ENCODE data around the gene NOP53.
A peak's percentile ranks its signal among the peaks of the same experiment; 100 is the strongest.
"Not testable (repeated sequence)": the region's sequence is repeated elsewhere in the genome, so short reads cannot be mapped to it uniquely, and the experiment has no call there.

NOP53 gene

DNA sequence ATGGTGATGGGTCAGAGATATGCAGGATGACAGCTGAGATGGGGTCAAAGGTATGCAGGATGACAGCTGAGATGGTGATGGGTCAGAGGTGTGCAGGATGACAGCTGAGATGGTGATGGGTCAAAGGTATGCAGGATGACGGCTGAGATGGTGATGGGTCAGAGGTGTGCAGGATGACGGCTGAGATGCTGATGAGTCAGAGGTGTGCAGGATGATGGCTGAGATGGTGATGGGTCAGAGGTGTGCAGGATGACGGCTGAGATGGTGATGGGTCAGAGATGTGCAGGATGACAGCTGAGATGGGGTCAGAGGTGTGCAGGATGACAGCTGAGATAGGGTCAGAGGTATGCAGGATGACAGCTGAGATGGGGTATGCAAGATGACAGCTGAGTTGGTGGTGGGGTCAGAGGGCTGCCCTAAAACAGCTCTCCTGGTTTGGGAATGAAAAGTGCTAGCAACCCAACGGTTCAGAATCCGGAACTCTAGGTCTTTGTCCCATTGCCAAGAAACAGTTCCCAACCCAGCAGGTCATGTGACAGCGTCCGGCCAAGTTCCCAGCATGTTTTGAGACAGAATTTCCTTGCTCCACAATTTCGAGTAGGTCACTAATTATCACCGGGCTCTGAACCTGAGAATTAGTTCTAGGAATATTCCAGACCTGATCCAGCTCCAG lies 36.4 kb downstream of the NOP53 start:
- H3K27ac ChIP-seq (replicated peaks) = no peak overlapping the region

DNA sequence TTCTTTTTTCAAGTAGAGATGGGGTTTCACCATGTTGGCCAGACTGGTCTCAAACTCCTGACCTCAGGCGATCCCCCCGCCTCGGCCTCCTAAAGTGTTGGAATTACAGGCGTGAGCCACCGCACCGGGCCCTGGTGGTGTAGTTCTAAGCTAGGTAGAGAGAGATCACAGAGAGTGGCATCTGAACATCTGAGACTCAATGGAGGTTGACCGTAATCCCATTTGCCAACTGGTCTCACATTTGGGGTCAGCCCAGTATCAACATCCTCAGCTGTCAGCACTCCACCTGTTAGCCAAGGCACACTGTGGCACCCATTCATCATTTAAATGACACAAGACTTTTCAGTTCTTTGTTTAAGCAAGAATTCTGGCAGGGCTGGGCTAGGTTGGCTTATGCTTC lies 41.2 kb downstream of the NOP53 start:
- no peak for TF ChIP-seq SPI1 (IDR thresholded peaks at IDR 0.05; ENCODE audit: borderline replicate concordance, low read depth)
- TF ChIP-seq, protein P1, sequence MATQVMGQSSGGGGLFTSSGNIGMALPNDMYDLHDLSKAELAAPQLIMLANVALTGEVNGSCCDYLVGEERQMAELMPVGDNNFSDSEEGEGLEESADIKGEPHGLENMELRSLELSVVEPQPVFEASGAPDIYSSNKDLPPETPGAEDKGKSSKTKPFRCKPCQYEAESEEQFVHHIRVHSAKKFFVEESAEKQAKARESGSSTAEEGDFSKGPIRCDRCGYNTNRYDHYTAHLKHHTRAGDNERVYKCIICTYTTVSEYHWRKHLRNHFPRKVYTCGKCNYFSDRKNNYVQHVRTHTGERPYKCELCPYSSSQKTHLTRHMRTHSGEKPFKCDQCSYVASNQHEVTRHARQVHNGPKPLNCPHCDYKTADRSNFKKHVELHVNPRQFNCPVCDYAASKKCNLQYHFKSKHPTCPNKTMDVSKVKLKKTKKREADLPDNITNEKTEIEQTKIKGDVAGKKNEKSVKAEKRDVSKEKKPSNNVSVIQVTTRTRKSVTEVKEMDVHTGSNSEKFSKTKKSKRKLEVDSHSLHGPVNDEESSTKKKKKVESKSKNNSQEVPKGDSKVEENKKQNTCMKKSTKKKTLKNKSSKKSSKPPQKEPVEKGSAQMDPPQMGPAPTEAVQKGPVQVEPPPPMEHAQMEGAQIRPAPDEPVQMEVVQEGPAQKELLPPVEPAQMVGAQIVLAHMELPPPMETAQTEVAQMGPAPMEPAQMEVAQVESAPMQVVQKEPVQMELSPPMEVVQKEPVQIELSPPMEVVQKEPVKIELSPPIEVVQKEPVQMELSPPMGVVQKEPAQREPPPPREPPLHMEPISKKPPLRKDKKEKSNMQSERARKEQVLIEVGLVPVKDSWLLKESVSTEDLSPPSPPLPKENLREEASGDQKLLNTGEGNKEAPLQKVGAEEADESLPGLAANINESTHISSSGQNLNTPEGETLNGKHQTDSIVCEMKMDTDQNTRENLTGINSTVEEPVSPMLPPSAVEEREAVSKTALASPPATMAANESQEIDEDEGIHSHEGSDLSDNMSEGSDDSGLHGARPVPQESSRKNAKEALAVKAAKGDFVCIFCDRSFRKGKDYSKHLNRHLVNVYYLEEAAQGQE (IDR thresholded peaks at IDR 0.05; ENCODE audit: insufficient replicate concordance, low read depth) = no peak
- no peak for TF ChIP-seq GABPA (IDR thresholded peaks at IDR 0.05; ENCODE audit: low read depth)
- TF ChIP-seq, protein P2, sequence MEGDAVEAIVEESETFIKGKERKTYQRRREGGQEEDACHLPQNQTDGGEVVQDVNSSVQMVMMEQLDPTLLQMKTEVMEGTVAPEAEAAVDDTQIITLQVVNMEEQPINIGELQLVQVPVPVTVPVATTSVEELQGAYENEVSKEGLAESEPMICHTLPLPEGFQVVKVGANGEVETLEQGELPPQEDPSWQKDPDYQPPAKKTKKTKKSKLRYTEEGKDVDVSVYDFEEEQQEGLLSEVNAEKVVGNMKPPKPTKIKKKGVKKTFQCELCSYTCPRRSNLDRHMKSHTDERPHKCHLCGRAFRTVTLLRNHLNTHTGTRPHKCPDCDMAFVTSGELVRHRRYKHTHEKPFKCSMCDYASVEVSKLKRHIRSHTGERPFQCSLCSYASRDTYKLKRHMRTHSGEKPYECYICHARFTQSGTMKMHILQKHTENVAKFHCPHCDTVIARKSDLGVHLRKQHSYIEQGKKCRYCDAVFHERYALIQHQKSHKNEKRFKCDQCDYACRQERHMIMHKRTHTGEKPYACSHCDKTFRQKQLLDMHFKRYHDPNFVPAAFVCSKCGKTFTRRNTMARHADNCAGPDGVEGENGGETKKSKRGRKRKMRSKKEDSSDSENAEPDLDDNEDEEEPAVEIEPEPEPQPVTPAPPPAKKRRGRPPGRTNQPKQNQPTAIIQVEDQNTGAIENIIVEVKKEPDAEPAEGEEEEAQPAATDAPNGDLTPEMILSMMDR (IDR thresholded peaks at IDR 0.05; ENCODE audit: insufficient read depth, low read length) = no peak
- no peak for TF ChIP-seq POLR2AphosphoS5 (IDR thresholded peaks at IDR 0.05; ENCODE audit: low read depth)
- Histone ChIP-seq H3K27ac (replicated peaks) (no peak overlapping the region), H3K27me3 (ENCODE audit: insufficient read depth, poor library complexity, severe bottlenecking) (no peaks in the 10 kb centered on the region), H3K4me3 (replicated peaks; ENCODE audit: insufficient read depth, low read length) (no peak overlapping the region)
- DNase-seq (ENCODE audit: low read depth in 1 of 2, low spot score in 1 of 2) = no peak

More for the DNA sequence above, 36.4 kb downstream of the NOP53 start:
- TF ChIP-seq, protein P2 (IDR thresholded peaks at IDR 0.05; ENCODE audit: insufficient read depth, low read length) = no peak
- TF ChIP-seq, protein P1 (IDR thresholded peaks at IDR 0.05; ENCODE audit: insufficient replicate concordance, low read depth) = no peak
- no peak for TF ChIP-seq SPI1 (IDR thresholded peaks at IDR 0.05; ENCODE audit: borderline replicate concordance, low read depth)
- TF ChIP-seq POLR2AphosphoS5 (IDR thresholded peaks at IDR 0.05; ENCODE audit: low read depth) = no peak
- no peak for TF ChIP-seq GABPA (IDR thresholded peaks at IDR 0.05; ENCODE audit: low read depth)
- DNase-seq (ENCODE audit: low read depth in 1 of 2, low spot score in 1 of 2) = no peak
- no peak overlapping the region for H3K4me3 ChIP-seq (replicated peaks; ENCODE audit: insufficient read depth, low read length)
- no peaks in the 10 kb centered on the region for H3K27me3 ChIP-seq (ENCODE audit: insufficient read depth, poor library complexity, severe bottlenecking)

DNA sequence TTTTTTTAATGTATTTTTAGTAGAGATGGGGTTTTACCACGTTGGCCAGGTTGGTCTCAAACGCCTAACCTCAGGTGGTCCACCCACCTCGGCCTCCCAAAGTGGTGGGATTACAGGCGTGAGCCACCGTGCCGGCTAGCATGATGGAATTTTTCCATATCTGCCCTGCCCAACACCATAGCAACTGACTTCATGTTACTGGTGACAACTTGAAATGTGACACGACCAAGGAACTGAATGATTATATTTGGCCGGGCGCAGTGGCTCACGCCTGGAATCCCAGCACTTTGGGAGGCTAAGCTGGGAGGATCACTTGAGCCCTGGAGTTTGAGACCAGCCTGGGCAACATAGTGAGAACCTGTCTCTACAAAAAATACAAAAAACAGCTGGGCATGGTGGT lies 42.0 kb downstream of the NOP53 start:
- not testable (repeated sequence) for H3K27me3 ChIP-seq (ENCODE audit: insufficient read depth, poor library complexity, severe bottlenecking); H3K27ac ChIP-seq (replicated peaks); H3K4me3 ChIP-seq (replicated peaks; ENCODE audit: insufficient read depth, low read length); DNase-seq (ENCODE audit: low read depth in 1 of 2, low spot score in 1 of 2)

DNA sequence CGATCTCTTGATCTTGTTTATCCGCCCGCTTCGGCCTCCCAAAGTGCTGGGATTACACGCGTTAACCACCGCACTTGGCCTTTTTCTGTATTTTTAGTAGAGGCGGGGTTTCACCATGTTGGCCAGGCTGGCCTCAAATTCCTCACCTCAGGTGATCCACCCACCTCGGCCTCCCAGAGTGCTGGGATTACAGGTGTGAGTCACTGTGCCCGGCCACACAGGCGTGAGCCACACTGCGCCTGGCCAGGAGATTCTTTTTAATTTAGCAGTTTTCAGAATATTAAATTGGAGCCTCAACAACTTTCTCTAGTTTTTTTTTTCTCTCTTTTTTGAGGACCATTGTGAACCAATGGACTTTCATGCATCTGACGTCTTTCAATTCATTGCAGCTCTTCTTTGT lies 44.5 kb downstream of the NOP53 start:
- not testable (repeated sequence) for H3K4me3 ChIP-seq (replicated peaks; ENCODE audit: insufficient read depth, low read length); DNase-seq (ENCODE audit: low read depth in 1 of 2, low spot score in 1 of 2); H3K27me3 ChIP-seq (ENCODE audit: insufficient read depth, poor library complexity, severe bottlenecking); H3K27ac ChIP-seq (replicated peaks)

DNA sequence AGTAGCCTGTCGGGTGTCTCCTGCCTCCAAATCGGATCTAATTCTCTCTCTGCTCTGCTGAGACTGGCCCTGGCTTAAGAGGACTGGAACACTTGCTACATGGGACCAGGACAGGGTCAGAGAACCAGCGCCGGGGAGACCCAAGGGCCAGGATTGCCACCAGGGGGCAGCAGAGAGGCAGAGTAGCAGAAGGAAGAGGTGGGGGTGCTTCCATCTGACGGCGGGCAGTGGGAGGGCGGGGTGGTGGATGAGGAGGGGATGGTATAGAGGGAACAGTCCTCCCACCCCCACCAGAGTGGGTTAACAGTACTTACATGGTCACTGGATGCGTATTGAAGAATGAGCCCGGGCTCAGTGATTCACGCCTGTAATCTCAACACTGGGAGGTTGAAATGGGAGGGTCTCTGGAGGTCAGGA lies 45.1 kb downstream of the NOP53 start:
- Histone ChIP-seq H3K4me3 (replicated peaks; ENCODE audit: insufficient read depth, low read length) (no peak overlapping the region), H3K27ac (replicated peaks) (no peak overlapping the region), H3K27me3 (ENCODE audit: insufficient read depth, poor library complexity, severe bottlenecking) (no peaks in the 10 kb centered on the region)
- TF ChIP-seq POLR2AphosphoS5 (IDR thresholded peaks at IDR 0.05; ENCODE audit: low read depth) (no peak), GABPA (IDR thresholded peaks at IDR 0.05; ENCODE audit: low read depth) (no peak), SPI1 (IDR thresholded peaks at IDR 0.05; ENCODE audit: borderline replicate concordance, low read depth) (no peak)
- TF ChIP-seq, protein P1 (IDR thresholded peaks at IDR 0.05; ENCODE audit: insufficient replicate concordance, low read depth) = no peak
- TF ChIP-seq, protein P2 (IDR thresholded peaks at IDR 0.05; ENCODE audit: insufficient read depth, low read length) = peak; percentile 65
- peak; percentile 49 to 78 for DNase-seq (ENCODE audit: low read depth in 1 of 2, low spot score in 1 of 2)
